ENCODE measurements around the gene OR13C9.
"Not testable (repeated sequence)": the region's sequence is repeated elsewhere in the genome, so short reads cannot be mapped to it uniquely, and the experiment has no call there.

The OR13C9 gene

DNA sequence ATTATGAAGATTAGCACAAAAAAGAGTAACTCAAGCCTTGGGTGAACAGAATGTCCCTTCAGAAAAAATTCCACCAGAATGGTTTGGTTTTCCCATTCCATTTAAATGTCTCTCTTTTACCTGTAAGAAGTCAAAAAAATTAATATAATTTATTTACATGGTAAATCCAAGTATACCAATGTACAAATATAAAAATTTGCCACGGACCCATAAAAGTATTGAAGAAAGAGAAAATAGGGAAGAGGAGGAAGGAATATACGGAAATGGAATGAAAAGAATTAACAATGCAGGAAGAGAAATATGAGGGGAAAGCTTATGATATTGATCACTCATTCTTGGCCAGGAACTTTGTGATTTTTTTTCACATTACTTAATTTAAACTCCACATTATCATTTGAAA, at the start of gene OR13C9:
TSS of gene OR13C9 (minus strand) at position 101 of the 400 bp plus-strand sequence. CDS start at position 101, 0 bp downstream.
- no peak for DNase-seq

DNA sequence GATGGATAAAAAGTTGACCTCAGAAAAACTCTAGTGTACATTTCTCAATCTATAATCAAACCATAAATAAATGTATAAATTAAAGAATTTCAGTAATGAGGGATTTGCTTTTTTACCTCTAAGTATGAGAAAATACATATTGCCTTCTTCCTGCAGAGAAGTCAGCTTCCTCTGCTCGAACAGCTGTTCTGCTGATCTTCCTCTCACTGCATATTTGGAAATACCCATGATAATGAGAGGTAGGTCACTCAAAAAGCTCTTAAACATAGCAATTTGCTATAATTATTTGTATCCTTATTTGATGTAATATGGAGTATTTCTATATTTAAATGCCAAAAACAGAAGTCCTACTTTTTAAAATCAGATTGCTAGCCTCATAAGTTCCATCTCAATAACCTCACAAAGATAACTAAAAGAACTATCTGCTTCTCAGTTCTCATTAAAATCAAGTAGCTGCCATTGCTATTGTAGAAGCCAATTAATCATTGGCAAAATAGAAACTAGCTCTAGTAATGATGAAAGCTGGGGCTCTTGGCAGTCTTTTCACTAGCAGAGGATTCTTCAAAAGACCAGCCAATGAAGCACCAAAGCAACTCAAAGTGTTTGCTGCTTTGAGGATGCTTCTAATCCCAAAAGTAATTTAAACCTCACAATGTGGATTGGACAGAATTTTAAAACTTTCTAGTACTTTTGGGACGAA, 40.6 kb upstream of the OR13C9 start:
- no peak for DNase-seq

DNA sequence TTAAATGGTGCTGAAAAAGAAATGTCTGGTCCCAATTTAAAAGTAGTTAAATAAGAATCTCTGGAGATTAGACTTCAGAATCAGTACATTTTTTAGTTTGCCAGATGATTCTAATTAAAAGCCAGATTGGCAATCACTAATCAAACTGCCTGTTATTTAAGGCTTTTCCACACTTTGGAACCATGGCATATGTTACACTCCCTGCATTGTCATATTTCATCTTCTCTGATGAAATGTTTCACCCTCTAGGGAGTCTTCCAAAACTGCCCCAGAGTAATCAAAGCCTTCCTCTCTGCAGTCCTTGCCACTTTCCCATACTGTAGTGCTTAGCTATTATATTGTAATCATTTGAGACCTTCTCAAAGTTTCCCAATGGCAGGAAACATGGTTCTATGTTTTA, 17.5 kb upstream of the OR13C9 start:
- DNase-seq, result no peak

GRCh38 chr9:104633976-104634520, 16.0 kb upstream of the OR13C9 start:
- DNase-seq, result no peak

- not testable (repeated sequence) for DNase-seq
Observed at GRCh38 chr9:104625964-104626363, 8.0 kb upstream of the OR13C9 start.

DNA sequence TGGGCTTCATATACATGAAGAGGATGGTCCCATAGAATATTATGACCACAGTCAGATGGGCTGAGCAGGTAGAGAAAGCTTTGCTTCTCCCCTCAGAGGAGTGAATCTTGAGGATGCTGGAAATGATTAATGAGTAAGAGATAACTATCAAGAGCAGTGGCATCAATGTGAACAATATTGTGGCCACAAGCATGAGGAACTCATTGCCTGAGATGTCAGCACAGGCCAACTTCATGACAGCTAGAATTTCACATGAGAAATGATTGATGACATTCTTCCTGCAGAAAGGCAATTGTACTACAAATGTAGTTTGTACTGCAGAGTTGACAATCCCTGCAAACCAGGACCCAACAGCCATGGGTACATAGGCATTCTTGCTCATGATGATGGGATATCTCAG, 586 bp downstream of the OR13C9 start:
- no peak for DNase-seq

GRCh38 chr9:104611213-104611612, 6.8 kb downstream of the OR13C9 start:
- DNase-seq, result no peak

- DNase-seq, result no peak
Observed at GRCh38 chr9:104608336-104608735, 9.7 kb downstream of the OR13C9 start.

DNA sequence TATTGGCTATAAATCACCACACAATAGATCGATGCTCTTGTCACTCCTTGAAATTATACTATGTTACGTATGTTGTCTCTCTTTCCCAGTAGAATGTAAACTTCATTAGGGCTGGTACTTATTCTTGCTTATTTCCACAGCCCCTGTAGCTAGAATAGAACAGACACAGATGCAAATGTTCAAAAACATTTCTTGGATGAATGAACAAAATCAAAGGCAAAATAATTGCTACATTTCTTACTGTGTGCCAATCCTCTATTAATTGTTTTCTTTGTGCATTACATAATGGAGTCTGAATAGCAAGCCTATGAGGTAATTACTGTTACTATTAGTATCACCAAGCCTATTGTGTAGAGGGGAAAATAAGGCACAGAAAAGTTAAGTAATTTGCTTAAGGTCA, 11.9 kb downstream of the OR13C9 start:
- DNase-seq, result no peak

GRCh38 chr9:104605527-104605926, 12.5 kb downstream of the OR13C9 start, which contains the start of gene OR13C2:
Gene OR13C2 (minus strand): TSS chr9:104605627. CDS start chr9:104605627, 0 bp downstream.
- DNase-seq, result not testable (repeated sequence)

GRCh38 chr9:104604801-104605200, 13.2 kb downstream of the OR13C9 start:
- no peak for DNase-seq

DNA sequence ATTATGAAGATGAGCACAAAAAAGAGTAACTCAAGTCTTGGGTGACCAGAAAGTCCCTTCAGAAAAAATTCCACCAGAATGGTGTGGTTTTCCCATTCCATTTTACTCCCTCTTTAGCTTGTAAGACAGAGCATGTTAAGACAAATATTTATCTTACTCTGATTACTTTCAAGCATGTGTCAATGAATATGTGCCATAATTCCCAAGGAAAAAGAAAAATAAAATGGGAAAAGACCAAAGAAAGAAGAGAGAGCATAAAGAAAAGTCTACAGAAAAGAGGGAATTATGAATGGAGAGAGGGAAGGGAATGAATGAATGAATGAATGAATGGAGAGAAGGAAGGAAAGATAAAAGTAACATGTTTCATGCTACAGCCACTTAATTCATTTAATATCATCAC, 18.7 kb downstream of the OR13C9 start, which contains the start of gene OR13C5:
TSS of gene OR13C5 (minus strand) at position 101 of the 400 bp plus-strand sequence. CDS start at position 101, 0 bp downstream.
- not testable (repeated sequence) for DNase-seq

- DNase-seq, result not testable (repeated sequence)
Observed at GRCh38 chr9:104598749-104599148, 19.3 kb downstream of the OR13C9 start.

DNA sequence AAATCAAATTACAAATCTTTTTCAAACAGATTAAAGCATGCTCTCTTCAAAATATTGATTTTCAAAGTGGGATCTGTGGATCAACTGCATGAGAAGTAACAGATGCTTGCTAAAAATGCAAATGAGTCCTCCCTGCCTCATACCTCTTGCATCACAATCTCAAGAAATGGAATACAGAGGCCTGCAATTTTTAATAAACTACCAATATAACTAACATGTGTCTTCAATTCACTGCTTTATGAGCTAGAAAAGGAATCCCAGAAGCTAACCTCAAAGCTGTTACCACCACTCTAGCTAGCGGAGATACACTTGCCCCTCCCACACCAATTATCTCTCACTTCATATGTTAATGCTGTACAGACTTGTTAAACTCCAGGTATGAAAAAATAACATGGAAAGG, 28.4 kb downstream of the OR13C9 start:
- DNase-seq, result no peak

DNA sequence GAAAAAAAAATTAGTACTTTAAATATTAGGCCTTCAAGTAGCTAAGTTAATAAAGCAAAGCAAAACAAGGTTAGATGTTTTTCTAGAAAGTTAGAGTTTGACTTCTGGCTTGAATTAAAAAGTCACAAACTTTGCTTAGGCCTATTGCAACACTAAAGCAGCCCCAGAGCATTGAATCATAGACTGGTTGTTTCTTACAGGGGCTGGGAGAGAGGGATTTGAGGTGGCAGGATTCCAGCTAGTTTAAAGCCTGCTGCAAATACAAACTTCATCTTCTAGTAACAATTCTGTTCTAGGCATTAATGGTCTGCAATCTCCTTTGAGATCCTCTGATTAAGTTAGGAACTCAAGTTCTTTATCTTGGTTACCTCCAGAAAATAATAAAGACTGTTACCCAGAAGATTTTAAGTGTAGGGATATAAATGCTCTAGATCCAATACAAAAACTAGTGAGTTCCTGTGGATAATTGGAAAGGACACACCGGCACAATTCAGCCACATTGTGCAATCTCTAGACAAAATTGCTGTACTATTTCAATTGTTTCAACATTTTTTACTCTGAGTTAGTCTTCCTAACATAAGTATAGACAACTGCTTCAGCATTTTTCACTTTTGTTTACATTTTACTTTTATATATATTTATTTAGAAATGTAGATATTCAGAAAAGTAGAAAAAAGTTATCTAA, 31.4 kb downstream of the OR13C9 start:
- DNase-seq, result no peak

- DNase-seq, result no peak
Observed at GRCh38 chr9:104580562-104580961, 37.4 kb downstream of the OR13C9 start.

GRCh38 chr9:104577263-104577662, 40.7 kb downstream of the OR13C9 start:
- DNase-seq, result no peak

DNA sequence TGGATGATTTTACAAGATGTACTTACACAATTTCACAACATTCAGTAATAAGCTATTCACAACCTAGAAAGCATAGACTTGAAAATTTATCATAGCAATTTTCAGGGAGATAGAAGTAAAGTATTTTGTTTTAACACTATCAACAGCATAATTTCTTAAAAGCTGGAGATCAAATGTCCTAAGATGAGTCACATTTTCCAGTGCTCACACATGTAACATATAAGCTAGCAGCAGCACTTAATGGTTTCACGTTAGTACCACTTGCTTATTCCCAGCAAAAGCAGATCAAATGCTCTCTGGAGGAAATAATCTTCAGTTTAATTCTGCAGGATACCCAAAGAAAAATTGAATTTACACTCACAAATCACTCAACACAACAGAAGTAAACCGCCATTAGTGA, 42.5 kb downstream of the OR13C9 start:
- DNase-seq, result no peak

- DNase-seq, result no peak
Observed at GRCh38 chr9:104572612-104573011, 45.4 kb downstream of the OR13C9 start.

DNA sequence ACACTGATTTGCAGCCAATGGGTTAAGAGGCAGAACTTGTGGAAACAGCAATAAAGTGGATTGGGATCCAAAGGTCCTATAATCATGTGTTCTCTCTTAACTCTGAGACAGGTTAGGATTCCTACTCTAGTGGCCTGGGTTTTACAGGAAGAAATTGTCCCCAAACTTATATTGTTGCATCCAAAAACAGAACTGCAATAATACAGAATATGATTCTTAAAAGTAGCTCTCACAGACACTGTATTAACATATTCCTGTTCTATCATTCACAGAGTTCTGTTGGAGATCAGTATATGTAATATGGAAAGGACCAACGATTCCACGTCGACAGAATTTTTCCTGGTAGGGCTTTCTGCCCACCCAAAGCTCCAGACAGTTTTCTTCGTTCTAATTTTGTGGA, 49.1 kb downstream of the OR13C9 start, which contains the start of gene OR13C8:
TSS of gene OR13C8 (plus strand) at position 301 of the 400 bp plus-strand sequence. CDS start at position 301, 0 bp downstream.
- no peak for DNase-seq

All from NCI-H1092 treated with DMSO at 0.1 percent for 48 hours (cell line).